HG03342 (cell line): Measurements from ENCODE around the gene DTNB.

ENCODE experiments used
- ATAC-seq: cut with Tn5 transposase; IDR thresholded peaks from one replicate; pipeline ENCODE4 v1.9.1; 2021; ENCODE audit warnings: mild to moderate bottlenecking, moderate library complexity; ENCODE audit not compliant: unreplicated experiment

The DTNB gene

DNA sequence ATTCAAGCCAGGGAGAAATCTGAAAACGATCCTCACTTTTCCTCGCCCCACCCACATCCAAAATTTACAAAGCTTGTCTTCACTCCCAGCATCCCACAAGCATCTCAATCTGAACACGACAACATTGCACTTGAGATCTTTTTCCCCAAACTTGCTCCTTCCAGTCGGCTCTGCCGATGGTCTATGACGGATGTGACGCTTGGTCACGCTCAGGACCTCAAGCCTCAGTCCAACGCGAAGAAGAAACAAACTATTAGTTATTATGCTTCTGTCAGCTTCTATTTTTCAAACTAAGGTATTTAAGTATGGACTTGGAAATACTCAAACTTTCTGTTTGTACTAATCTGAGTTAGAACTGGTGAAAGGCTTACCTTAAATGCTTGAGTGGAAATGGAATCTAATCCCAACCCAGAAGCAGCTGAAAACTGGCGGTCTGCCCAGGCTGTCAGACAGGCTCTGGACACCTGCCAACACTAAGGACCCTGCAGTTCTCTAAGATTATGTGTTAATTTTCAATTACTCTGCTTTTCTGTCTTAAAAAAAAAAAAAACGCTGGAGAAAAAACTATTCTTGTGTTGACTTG lies 199.5 kb downstream of the DTNB start:
- ATAC-seq: no peak

DNA sequence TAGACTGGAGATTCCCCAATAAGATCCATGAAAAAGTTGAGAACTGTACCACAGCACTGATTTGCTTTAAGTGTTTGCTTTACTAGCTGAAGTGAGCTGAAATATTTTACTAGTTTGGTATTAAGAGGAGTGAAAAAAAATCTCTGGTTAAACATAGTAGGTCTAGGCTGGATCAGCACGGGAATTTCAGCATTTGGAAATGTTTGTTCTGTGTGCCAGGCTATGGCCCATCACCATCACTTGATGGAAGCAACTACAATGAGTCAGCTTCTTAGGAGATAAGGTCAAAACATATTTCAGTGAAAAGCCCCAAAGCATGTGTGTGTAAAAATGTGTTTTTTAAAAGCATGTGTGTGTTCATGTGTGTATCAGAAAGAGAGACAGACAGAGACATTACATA lies 200.2 kb downstream of the DTNB start:
- no peak for ATAC-seq

DNA sequence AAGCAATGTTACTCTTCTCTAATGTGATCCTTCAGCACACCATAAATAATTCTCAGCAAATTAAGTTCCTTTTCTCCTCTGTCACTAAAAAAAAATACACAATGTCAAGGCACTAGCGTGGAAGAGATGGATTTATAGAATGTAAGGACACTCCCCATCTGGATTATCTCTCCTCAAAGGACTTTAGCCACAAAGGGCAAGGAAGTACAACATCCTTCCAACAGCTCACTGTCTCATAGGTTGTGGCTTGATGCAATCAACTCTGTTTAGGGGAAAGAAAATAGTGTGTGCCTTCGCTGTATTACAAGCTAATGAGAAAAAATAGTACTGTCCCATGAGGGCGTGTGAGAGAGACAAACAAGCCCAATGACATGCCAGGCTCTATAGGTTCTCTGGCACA lies 202.6 kb downstream of the DTNB start:
- ATAC-seq: no peak

DNA sequence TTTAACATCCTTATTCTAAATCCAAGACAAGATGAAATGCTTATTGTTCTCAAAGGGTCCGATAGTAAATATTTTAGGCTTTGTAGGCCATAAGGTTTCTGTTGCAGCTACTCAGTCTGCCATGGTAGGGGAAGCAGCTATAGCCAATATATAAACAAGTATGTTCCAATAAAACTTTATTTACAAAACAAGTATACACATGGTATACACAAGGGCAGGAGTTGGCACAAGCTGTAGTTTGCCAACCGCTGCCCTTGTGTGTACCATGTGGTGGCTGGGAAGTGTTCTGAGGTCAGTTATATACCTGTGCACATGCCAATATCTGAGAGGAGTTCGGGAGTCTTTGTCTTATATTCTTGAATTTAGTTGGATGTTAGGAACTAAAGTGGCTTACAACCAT lies 205.6 kb downstream of the DTNB start:
- no peak for ATAC-seq

DNA sequence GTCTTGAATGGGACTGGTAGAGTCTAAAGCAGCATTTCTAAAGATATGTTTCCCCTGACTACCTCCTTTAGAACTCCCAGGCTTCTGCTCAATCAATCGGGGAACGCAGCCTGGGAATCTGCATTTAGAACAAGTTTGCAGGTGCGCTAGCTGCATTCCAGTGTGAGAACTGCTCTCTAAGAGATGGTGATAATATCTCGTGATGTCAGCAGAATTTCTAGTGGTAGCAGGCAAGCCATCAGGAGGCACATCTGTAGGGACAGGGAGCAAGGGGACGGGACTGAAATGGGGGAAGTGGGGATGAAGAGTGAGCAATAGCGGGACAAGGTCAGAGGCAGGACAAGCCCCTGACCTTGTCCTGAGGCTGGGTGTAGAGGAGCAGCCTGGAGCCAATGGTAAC lies 211.4 kb downstream of the DTNB start:
- ATAC-seq: no peak

DNA sequence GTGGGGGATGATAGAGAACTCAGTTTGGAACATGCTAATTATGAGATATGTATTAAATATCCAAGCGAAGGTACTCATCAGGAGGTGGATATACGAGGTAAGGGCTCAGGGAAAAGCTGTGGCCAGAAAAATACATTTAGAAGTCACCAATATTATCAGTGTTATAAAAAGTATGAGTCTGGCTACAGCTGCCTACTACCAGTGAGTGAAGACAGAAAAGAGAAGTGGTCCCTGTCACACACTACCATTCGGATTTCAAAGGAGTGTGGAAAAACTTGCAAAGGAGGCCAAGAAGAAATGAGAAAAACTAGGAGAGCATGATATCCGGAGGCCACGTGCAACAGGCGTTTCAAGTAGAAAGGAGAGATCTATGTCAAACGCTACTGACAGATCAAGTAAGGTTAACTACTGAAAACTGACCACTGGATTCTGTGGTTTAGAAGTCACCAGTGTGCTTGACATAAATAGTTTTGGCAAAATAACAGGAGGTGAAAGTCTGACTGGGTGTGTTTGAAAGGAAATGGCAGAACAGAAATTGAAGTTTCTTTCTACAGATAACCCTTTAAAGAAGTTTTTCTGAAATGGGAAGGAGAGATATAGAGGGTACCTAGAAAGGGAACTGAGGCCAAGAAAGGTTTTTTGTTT lies 213.0 kb downstream of the DTNB start:
- ATAC-seq: no peak

DNA sequence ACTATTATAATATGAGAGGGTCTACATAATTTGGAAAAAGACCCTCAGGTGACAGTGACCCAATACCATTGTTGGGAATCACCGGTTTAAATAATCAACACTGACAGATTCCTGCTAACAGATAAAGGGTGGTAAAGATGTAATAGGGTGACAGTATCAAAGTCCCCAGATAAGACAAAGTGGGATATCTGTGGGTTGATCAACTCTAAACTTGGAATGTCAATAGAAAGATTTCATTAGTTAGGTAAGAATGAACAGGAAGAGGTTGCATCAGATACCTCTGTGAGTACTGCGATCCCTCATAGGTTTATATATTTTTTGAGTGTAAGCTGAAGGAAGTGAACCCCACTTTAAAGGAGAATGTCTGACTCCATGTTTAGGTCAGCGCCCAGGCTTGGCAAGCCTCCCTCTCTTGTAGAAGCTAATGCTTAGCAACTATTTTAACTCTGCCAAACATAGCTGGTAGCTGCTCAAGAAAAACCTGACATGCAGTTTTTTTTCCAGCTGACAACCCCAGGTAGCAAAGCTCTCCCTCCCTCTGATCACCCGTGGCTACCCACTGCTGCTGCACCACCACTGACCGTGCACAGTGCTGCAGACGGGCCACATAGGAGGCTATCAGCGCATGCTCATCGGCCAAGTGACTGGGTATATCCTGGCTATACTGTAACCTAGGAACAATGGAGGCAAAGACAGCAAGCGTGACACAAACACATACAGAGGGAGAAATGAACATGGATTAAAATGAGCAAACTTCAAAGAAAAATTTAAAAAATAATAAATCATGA lies 218.4 kb downstream of the DTNB start:
- no peak for ATAC-seq

DNA sequence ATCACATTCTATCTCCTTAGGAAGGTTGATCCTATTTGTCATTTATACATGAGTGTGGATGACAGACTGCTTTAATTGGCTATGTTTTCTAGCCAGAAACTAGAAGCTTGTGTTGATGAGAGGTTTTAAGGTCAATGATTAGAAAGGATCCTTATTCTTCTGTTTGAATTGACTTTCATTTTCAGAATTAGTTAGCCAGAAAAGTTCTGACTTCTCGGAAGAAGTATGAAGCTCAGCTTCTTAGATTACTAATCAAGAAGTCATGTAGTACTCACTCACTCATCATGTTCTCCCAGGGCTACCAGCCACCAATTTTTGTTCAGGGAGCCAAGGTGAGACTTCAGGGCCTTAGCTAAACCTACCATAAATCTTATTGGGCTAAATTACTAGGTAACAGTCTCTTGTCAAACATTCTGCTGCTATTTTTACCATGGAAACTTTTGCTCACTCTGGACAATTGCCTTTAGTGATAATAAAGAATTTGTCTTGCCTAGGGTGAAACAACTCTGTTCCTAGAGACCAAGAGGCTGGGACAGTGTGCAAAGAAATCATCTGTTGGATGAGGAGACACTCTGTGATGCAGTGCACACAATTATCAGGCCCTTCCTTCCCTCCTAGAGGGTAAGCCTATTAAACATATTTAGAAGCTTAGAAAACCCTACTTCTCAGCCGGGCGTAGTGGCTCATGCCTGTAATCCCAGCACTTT lies 220.0 kb downstream of the DTNB start:
- peak; percentile 75 for ATAC-seq

DNA sequence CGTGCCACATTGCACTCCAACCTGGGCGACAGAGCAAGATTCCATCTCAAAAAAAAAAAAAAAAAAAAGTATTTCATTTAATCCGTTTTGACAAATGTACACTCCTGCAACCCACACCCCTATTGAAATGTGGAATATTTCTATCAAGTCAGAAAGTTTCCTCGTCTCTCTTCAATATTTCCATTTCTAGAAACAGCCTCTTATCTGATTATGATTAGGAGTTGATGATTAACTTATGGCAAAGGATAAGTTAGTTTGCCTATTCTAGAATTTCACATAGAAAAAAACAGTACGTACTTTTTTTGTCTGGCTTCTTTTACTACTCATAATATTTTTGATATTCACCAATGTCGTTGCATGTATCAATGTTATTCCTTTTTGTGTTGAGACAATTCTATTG lies 224.6 kb downstream of the DTNB start:
- ATAC-seq: no peak

DNA sequence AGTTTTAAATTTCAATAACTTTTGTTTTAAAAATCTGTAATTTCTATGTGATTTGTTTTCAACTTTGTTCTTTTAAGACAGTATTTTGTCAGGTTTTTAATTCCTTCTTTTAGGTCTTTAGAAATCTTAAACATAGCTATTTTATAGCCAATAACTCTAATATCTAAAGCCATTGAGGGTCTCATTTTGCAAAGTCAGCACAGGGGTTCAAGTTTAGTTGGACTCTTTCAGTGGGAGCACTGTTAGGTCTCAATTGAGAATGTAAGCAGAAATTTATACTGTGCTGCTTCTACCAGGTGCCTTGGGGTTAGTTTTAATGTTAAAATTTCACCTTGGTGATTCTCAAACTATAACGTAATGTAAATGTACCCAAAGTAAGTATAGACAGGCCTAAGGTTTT lies 226.4 kb downstream of the DTNB start:
- ATAC-seq: no peak

DNA sequence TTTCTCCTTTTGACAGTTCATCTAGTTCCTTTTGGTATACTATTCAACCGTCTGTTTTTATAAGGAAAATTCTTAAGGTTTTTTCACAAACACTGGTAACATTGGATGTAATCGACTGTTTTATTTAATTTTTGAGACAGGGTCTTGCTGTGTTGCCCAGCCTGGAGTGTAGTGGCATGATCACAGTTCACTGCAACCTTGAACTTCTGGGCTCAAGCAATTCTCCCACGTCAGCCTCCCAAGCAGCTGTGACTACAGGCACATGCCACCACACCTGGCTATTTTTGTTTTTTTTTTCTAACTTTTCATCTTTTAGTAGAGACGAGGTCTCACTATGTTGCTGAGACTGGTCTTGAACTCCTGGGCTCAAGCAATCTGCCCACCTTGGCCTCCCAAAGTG lies 227.3 kb downstream of the DTNB start:
- no peak for ATAC-seq

DNA sequence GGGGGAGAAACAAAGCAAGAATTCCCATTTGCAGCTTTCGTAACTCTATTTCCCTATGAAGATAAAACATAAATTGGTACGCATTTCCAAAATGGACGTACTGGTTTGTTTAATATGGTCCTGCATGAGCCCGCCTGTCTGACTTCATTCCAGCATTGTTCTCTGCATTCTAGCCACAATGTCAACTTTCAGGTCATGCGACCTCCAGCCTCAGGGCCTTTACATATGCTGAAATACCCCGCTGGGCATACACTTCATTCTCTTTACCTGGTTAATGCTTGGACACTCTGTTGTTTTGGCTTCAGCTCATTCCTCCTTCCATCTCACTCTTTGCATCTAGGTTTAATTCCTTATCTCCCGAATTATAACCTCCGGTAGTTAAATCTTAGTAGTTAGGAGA lies 227.9 kb downstream of the DTNB start:
- no peak for ATAC-seq

DNA sequence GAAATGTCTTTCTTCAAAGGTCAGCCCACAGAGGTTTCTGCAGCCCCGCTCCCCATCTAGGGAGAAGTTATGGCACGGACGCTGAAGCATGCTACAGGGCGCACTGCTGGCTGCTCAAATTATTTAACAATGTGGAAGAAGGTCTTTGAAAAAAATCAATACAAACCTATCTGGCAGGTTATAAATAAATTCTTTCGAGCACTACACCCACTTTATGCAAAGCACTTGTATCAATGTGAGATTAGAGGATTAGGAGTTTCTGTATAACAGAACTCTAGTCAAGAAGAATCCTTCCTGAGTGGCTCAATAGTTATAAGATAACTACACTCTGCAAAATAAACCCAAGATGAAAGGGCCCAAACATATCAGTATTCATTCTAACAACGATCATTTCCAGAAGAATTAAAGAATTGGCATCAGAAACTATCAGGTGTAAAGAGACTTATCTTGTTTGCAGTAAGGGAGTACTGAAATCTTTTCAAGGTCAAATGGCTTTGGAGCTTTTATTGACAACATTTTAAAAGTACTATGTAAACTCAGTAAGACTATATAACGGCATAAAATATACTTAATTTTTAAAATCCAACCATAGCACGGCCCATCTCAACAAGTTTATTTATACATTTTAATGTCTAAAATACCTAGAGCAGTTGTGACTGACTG lies 228.6 kb downstream of the DTNB start:
- ATAC-seq: no peak

DNA sequence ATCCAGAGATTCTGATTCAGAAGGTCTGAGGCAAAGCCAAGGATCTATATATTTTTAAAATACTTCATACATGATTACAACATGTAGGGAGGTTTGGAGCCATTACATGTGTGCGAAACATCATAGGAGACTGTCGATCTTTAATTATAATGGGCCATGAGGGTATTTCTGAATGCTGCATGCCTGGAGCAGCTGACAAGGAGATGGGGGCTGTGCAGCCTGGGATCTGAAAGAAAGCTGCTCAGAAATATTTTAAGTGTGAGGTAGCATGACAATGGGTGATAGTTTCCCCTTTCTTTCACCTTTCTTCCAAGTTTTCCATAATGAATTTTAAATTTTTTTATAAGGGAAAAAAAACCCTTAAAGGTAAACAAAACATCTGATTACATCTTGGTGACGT lies 229.6 kb downstream of the DTNB start:
- ATAC-seq: no peak

DNA sequence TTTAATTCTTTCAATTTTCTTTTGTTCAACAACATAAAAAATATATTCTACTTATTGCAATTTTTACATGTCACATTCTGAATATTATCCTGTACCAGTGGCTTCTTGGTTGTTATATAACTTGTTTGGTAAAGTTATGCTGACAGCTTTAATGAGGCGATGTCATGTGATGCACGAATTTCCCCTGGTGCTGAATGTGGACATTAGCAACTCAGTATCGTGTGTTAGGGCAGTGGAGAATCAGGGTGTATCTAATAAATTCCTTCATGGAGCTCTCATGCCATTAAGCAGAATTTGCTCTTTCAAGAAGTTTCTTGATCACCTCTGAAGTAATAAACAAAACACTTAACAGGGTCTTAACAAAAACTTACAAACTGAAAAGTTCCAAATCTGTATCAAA lies 232.0 kb downstream of the DTNB start:
- ATAC-seq: no peak

DNA sequence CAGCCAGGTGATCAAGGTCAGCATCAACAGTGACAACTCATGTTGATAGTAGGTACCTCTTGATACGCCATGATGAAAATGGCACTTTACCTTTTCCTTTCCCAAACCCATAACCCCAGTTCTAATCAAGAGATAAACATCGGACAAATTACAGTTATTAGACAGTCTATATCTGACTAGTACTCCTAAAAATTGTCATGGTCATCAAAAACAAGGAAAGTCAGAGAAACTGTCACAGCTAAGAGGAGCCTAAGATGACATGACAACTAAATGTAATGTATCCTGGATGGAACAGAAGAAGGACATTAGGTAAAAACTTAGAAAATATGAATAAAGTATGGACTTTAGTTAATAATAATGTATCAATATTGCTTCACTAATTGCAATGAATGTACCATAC lies 234.6 kb downstream of the DTNB start:
- ATAC-seq: no peak

DNA sequence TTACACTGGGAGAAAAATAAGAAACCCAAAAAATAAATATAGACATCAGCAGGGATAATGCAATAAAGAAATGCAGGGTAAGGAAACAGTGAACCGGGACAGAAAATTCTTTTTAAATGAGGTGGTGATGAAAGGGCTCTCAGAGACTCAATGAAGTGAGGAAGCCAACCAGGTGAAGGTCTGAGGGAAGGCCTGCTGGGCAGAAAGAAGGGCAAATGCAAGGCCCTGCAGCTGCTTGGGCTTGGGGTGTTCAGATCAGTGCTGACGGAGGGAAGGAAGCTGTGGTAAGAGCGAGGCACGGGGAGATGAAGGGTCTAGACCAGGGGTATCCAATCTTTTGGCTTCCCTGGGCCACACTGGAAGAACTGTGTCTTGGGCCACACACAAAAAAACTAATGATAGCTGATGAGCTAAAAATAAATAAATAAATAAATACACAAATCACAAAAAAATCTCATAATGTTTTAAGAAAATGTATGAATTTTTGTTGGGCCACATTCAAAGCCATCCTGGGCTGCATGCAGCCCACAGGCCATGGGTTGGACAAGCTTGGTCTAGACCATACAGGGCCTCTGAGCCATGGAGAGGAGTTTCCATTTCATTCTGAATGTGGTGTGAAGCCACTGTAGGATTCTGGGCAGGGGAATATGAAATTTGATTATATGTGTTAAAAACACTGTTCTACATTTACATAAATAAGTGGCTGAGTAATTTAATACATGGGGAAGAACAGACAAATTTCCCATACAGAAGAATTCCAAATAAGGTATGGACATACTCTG lies 235.3 kb downstream of the DTNB start:
- ATAC-seq: no peak

DNA sequence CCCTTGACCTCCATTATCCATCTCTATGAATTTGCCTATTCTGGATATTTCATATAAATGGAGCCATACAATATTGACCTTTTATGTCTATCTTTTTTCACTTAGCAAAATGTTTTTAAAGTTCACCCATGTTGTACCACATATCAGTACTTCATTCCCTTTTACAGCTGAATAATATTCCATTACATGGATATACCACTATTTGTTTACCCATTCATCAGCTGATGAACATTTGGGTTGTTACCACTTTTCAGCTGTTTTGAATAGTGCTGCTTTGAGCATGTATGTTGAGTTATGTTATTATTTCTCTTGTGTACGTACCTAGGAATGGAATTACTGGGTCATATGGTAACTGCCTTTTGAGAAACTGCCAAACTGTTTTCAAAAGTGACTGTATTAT lies 238.0 kb downstream of the DTNB start:
- ATAC-seq: no peak

DNA sequence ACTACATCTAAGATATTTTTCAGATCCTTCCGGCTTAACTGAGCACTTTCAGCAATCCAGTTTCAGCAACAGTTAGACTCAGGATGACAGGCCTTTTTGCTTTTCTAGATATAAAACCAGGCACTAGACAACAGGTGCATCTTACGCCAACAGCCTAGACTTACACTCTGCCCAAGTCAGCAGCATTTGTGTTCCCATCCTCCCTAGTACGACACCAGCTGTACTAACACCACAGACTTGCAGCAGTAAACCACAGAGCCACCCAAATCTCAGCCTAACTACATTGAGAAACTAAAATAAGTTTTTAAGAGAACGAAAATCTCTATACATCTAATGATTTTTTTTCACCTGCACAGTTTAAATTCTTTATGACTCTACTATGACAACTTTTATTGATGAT lies 241.8 kb downstream of the DTNB start:
- no peak for ATAC-seq

DNA sequence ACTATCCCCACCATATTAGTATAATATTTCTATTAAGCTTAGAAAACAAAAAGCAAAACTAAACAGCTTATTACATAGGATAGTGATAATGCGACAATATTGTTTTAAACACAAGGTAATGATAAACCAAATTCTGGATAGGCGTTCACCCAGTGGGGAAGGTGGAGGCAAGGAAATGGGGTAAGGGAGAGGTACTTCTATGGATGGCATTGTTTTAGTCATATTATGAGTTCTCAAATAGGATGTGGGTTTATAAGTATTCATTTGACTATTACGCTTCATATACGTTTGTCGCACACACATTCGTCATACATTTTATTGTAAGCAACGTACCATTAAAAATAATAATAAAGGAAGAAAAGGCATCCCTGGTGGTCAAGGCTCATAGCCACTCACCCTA lies 242.8 kb downstream of the DTNB start:
- ATAC-seq: no peak

DNA sequence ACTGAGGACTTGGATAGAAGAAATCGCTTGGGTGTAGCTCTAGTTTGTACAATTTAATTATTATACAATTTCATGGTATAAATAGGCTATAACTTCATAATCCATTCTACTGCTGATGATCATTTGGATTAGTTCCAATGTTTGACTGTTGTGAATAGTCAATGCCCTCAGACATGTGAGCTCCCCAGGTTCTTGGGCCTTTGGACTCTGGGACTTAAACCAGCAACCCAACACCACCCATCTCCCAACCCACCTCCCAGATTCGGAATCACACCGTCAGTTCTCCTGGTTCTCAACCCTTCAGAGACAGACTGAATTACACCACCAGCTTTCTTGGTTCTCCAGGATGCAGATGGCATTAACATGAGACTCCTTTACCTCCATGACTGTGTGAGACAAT lies 247.1 kb downstream of the DTNB start:
- ATAC-seq: no peak
